GM12878 (cell line): ENCODE data around the gene VGLL3. TPM values are rescaled to one million over a fixed set of nuclear protein-coding genes. Genes with fewer than 3 reads are reported as not detected.

Source experiments
- ATAC-seq: fragments of 200-7000 bp; cut with Tn5 transposase; 3 replicates; pipeline ENCODE4 v1.9.1; 2020; ENCODE audit warnings: mild to moderate bottlenecking, moderate library complexity
- BruUV-seq: library from RNA; stranded (reverse); fragments of 400-500 nt; replicated peaks from 2 replicates; lab custom pipeline; 2021; lab: Mats Ljungman, UMichigan
- CTCF ChIA-PET: fragments of 300-600 bp; sonication (Branson Sonifier 250); formaldehyde crosslinking; extraction: SDS; loops from one replicate; lab custom pipeline; 2021; ENCODE audit warnings: inconsistent platforms; lab: Yijun Ruan, JAX
- POLR2A ChIA-PET: fragments of 350-600 bp; formaldehyde crosslinking; extraction: SDS; loops from one replicate; lab custom pipeline; 2021; ENCODE audit warnings: inconsistent platforms; lab: Charles Lee
- RAD21 ChIA-PET: fragments of 300-600 bp; sonication (Branson Sonifier 250); formaldehyde crosslinking; loops from one replicate; lab custom pipeline; 2023; ENCODE audit warnings: antibody characterized with exemption; ENCODE audit not compliant: unreplicated experiment; lab: Charles Lee
- SMC1A ChIA-PET: fragments of 300-600 bp; sonication (Branson Sonifier 250); formaldehyde crosslinking; loops from one replicate; lab custom pipeline; 2023; ENCODE audit not compliant: unreplicated experiment, uncharacterized antibody; lab: Charles Lee
- DNase-seq: peaks from one replicate; pipeline ENCODE4 v3.0.0-alpha.2; 2011; ENCODE audit warnings: low read depth, low spot score
- FAIRE-seq: peaks from 3 replicates; lab custom pipeline; 2011; peaks lifted over from hg19 to GRCh38; lab: Jason Lieb, UNC
- H2AFZ ChIP-seq: 2 replicates; pipeline ENCODE4 v1.6.0; 2011; ENCODE audit warnings: low read depth, low read length, control low read depth; ENCODE audit not compliant: control insufficient read depth
- H3K27ac ChIP-seq: 2 replicates; pipeline ENCODE4 v1.5.1; 2011; ENCODE audit warnings: control low read depth; ENCODE audit not compliant: control insufficient read depth, insufficient read depth
- H3K27me3 ChIP-seq, 2 experiments: replicated peaks in 1 of 2; 2 replicates each; pipeline versions ENCODE4 v1.6.0 to v1.6.1; 2011; ENCODE audit warnings: low read length in 1 of 2; ENCODE audit not compliant: control insufficient read depth in 2 of 2, insufficient read depth in 2 of 2
- H3K36me3 ChIP-seq, 2 experiments: 2 replicates each; pipeline ENCODE4 v1.5.1; 2011; ENCODE audit warnings: low read length in 1 of 2; ENCODE audit not compliant: control insufficient read depth in 2 of 2, insufficient read depth in 2 of 2
- H3K4me1 ChIP-seq: 2 replicates; pipeline ENCODE4 v1.6.1; 2011; ENCODE audit warnings: mild to moderate bottlenecking, low read length, moderate library complexity, mixed read lengths; ENCODE audit not compliant: control insufficient read depth, insufficient read depth
- H3K4me2 ChIP-seq: 2 replicates; pipeline ENCODE4 v1.6.0; 2011; ENCODE audit warnings: control low read depth; ENCODE audit not compliant: control insufficient read depth, insufficient read depth
- H3K4me3 ChIP-seq: fragments of 200-600 bp; sonication (generic); 2 replicates; pipeline ENCODE4 v1.5.1; 2016
- H3K79me2 ChIP-seq: 2 replicates; pipeline ENCODE4 v1.6.0; 2011; ENCODE audit warnings: low read length; ENCODE audit not compliant: control insufficient read depth, insufficient read depth
- H3K9ac ChIP-seq: 2 replicates; pipeline ENCODE4 v1.8.0; 2011; ENCODE audit warnings: low read length, control low read depth, mixed read lengths; ENCODE audit not compliant: control insufficient read depth, insufficient read depth
- H3K9me3 ChIP-seq: replicated peaks from 3 replicates; pipeline ENCODE4 v1.5.1; 2011; ENCODE audit warnings: mild to moderate bottlenecking, low read length; ENCODE audit not compliant: control insufficient read depth, insufficient read depth
- H4K20me1 ChIP-seq: 2 replicates; pipeline ENCODE4 v1.6.0; 2011; ENCODE audit not compliant: control insufficient read depth, insufficient read depth
- ATF7 ChIP-seq: fragments of 450-650 bp; IDR thresholded peaks from 2 replicates; pipeline ENCODE4 v1.6.1; 2016; ENCODE audit warnings: low read depth, mild to moderate bottlenecking
- CUX1 ChIP-seq: IDR thresholded peaks from 2 replicates; pipeline ENCODE4 v1.6.1; 2012; ENCODE audit warnings: improper control_type of control experiment, low read depth, low read length; ENCODE audit not compliant: insufficient replicate concordance
- PAX5 ChIP-seq: IDR thresholded peaks from 2 replicates; pipeline ENCODE4 v1.6.1; 2011; ENCODE audit warnings: low read depth, low read length, borderline replicate concordance
- WGBS: methylation state at CpG from one replicate; pipeline ENCODE4 v1.1.6; 2016; ENCODE audit warnings: low lambda C conversion rate; ENCODE audit not compliant: insufficient replicate concordance, insufficient coverage; ENCODE audit errors: missing lambda C conversion rate; 5-methylcytosine and 5-hydroxymethylcytosine counted together
- in situ Hi-C: fragments of 300-500 bp; cut with MboI; formaldehyde crosslinking; loops from 9 replicates; pipeline ENCODE4 v1.14.3; 2018; ENCODE audit warnings: mixed read lengths
- intact Hi-C: fragments of 100-400 bp; cut with micrococcal nuclease; formaldehyde crosslinking; loops from one replicate; pipeline ENCODE4 v1.14.2; 2022; ENCODE audit not compliant: unreplicated experiment
- polyA plus RNA-seq, 11 experiments: library from polyadenylated mRNA; depleted of rRNA in 4 of 11; unstranded in 6 of 11; stranded (reverse) in 5 of 11; fragments of >200 nt; fragmentation: Nextera tagmentation in 4 of 11; fragmentation: Illumina TruSeq in 1 of 11; extraction: Ambion mirVana in 4 of 11; extraction: Trizol in 1 of 11; gene quantifications; 1 replicate in 1 of 11; 2 replicates in 10 of 11; pipeline versions ENCODE4 v1.2.1 to v1.2.3, GENCODE V29; 2011 to 2016; ENCODE audit warnings: inconsistent platforms in 2 of 11, missing spikeins in 2 of 11, low read depth in 1 of 11
- total RNA-seq, 4 experiments: library from RNA; depleted of rRNA in 3 of 4; stranded (reverse); fragments of >200 nt in 3 of 4; fragmentation: Illumina TruSeq in 1 of 4; extraction: Trizol in 1 of 4; gene quantifications; 2 replicates each; pipeline versions ENCODE4 v1.2.1 to v1.2.3, GENCODE V29; 2013 to 2021

The VGLL3 gene
- total and polyA plus RNA-seq, 10 of the 15 experiments (the other 5 are each of a cell fraction or from before 2014, with no cell fraction given), result 0.05 TPM; not detected in 9

- Histone ChIP-seq H3K4me1 (no peaks in the 10 kb centered on the region), H3K79me2 (no peaks in the 10 kb centered on the region), H2AFZ (no peak overlapping the region), H3K4me3 (no peak overlapping the region), H3K9ac (no peak overlapping the region), H3K4me2 (no peak overlapping the region), H3K27ac (no peak overlapping the region), H3K9me3 (no peaks in the 10 kb centered on the region)
- CTCF ChIA-PET, result interaction anchor here (0.7 to 2.6 kb wide), 3 partner anchors 8 to 199 kb away, joined by 3 to 8 read pairs (median 5); no protein-coding TSS in a partner anchor
- SMC1A ChIA-PET, result interaction anchor here (0.9 to 1.7 kb wide), 3 partner anchors 9 to 200 kb away, joined by 3 to 9 read pairs (median 3); no protein-coding TSS in a partner anchor
- in situ Hi-C loops (loop anchor here (25.0 kb wide), 1 partner anchor 194 kb away; no protein-coding TSS in a partner anchor), intact Hi-C loops (no loop called here)
- FAIRE-seq, result no peak
- 43% methylated on average over 7 of the region's 7 CpGs for WGBS
- RAD21 ChIA-PET, result interaction anchor here (1.3 kb wide), 1 partner anchor 199 kb away, joined by 4 read pairs; no protein-coding TSS in a partner anchor
- no peak for DNase-seq
- BruUV-seq, result no TSS peak
- POLR2A ChIA-PET, result no interaction called here
- ATAC-seq, result no peak
- no peak for TF ChIP-seq ATF7
- no peak for TF ChIP-seq CUX1
- no peak for TF ChIP-seq PAX5
- TF ChIP-seq, all 136 proteins: peak for 0
- Histone ChIP-seq H3K27me3 (no peaks in the 10 kb centered on the region), H4K20me1 (no peaks in the 10 kb centered on the region), H3K36me3 (no peaks in the 10 kb centered on the region)
Measured at GRCh38 chr3:86968244-86968932, 22.6 kb downstream of the VGLL3 start.
